Body of pancreas (tissue), 4 donors: ENCODE data around the gene DERL3.

Experiments used
- CTCF ChIP-seq, 7 experiments: fragments of 450-650 bp in 4 of 7; fragments of 200-600 bp in 3 of 7; sonication (generic) in 3 of 7; IDR thresholded peaks; one replicate each; pipeline ENCODE4 v1.5.1; 2016 to 2019; ENCODE audit warnings: antibody characterized with exemption in 7 of 7
- POLR2A ChIP-seq, 3 donors: fragments of 450-650 bp; IDR thresholded peaks; one replicate each; pipeline ENCODE4 v1.6.1; 2016; ENCODE audit warnings: antibody characterized with exemption in 3 of 3, mild to moderate bottlenecking in 2 of 3

- no peak for TF ChIP-seq CTCF (IDR thresholded peaks at IDR 0.05)
- no peak for TF ChIP-seq POLR2A (IDR thresholded peaks at IDR 0.05)
Observed at GRCh38 chr22:23837911-23838680, 710 bp downstream of the DERL3 start.
